HG03108 (cell line): Measurements from ENCODE around the gene C4orf54.

Experiments
- ATAC-seq: cut with Tn5 transposase; IDR thresholded peaks from one replicate; pipeline ENCODE4 v1.9.1; 2021; ENCODE audit warnings: moderate library complexity; ENCODE audit not compliant: unreplicated experiment

The C4orf54 gene

DNA sequence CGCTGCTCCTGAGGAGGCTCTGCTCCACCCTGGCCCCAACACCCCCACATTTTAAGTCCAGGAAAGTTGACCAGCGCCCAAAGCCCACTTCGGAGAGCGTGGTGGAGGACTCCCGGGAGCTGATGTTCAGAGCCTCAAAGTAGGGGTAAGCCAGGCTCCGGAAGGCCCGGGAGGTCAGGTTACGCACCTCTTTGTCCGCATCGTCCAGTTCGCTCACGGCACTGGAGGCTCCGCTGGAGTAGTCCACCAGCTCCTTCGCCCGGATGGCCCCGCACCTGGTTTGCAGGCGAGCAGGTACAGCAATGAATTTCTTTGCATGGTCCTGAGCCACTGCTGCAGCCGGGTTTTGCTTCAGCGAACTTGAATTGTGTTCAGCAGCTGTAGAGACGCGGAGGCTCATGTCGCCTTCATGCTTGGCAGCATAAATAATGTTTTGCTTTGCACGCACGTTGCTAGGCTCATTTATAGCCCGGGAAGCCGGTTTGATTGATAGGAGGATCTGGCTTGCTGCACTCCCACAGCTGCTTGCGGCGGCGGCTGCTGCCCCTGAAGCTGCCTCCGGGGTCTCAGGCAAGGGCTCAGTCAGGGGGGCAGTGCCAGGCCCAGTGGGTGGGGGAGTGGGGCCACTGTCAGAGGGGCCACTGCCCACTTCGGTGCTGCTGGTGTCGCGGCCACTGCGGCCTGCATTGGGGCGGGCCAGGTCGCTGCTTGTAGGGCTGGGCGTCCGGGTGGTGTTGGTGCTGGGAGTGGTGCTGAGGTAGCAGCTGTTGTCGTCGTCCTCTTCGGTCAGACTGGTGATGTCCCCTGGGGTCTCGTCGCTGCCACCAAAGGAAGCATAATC, 4.8 kb downstream of the C4orf54 start:
- no peak for ATAC-seq

DNA sequence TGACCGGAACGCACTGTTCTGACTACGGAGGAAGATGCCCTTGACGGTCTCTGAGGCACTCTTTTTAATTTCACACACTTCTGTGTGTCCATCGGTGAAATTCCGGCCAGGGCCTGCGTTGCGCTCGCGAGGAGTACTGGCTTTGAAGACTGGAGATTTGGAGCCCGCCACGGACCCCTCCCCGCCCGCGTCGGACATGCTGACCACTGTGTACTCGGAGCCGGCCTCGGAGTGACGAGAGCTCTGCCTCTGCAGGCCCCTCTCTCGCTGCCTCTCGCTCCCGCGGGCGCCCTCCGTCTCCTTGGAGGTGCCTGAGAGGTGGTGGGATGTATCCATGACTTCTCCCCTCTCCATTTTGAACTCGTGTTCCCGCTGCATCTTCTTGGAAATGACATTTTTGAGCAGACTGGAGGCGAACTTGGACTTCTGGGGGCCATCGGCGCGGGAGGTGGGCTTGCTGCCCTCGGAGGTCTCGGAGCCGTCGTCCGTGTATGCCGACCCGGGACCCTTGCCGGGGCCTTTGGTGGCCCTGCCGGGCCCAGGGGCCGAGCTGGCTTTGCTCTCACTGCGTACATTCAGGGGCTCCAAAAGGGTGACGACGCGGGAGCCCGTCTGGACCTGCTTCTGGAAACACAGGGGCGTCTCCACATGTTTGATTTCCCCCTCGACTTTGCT, 5.7 kb downstream of the C4orf54 start:
- no peak for ATAC-seq

- no peak for ATAC-seq
Observed at GRCh38 chr4:99651016-99651769, 6.4 kb downstream of the C4orf54 start.

GRCh38 chr4:99649778-99650177, 7.8 kb downstream of the C4orf54 start:
- ATAC-seq: no peak

DNA sequence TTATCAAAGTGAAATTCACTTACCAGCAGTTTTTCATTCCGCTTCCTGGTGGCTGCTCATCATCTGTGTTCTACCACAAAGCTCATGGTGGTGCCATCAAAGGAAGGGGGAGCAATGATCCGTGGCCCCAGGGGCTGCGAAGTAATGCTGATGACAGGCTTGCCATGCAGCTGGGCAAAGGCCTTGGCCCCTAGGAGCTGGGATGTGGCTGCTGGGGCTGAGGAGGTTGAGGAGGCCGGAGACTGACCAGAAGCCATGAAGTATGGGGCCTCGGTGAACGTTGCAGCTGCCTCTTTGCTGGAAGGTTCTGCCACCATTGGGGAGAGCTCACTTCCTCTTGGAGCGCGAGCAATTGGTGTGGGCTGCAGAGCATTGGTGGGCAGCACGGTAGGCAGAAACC, 8.4 kb downstream of the C4orf54 start:
- no peak for ATAC-seq

DNA sequence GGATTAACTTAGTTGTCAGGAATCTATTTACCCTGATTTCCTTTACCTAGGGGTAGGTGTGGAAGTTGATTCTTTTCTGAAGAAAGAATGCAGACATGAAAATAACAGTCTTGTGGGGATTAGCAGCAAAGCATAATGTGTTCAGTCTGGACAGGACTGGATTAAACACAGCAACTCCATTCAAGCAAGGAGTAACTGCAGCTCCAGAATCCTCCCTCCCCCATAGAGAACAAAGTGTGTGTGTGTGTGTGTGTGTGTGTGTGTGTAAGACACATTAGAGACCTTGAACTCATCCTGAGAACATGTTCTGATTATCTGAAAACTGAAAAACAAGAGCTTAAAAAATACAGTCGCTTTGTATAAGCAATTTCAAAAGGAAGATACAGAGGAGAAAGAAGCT, 9.3 kb downstream of the C4orf54 start:
- no peak for ATAC-seq

DNA sequence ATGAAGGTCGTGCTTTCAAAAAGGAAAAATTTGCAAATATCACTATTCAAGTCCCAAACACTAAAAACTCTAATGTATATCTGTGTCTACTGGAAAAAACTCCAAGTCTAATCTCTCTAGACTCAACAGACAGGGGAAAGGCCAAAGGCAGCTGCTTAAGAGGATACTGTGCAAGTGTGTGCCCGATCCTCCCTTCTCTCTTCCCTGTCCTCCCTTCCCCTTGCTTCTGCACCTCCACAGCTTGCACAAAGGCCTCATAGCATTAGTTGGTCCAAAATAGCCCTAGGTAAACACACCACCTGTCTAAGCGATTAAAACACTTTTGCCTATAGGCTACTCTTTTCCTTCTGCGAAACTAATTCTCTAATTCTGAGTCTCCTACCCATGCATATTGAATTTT, 10.6 kb downstream of the C4orf54 start:
- ATAC-seq: no peak

- ATAC-seq: no peak
Observed at GRCh38 chr4:99645638-99646037, 12.0 kb downstream of the C4orf54 start.

DNA sequence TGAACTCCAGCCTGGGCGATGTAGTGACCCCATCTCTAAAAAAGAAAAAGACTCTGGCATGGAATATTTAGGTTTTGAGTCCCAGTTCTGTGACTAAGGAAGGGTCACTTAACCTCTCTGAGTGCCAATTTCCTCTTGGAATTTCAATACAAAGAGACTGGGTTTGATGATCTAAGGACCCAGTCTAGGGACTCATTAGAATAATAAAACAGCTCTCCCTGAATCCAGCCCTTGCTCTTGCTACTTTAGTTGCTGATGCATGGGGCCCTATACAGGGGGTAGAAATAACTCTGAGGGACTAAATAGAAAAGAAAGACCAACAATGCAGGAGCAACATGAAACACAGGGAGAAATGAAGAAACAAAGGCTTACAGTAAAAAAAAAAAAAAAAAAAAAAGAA, 12.6 kb downstream of the C4orf54 start:
- ATAC-seq: no peak

GRCh38 chr4:99644453-99644852, 13.2 kb downstream of the C4orf54 start:
- no peak for ATAC-seq

DNA sequence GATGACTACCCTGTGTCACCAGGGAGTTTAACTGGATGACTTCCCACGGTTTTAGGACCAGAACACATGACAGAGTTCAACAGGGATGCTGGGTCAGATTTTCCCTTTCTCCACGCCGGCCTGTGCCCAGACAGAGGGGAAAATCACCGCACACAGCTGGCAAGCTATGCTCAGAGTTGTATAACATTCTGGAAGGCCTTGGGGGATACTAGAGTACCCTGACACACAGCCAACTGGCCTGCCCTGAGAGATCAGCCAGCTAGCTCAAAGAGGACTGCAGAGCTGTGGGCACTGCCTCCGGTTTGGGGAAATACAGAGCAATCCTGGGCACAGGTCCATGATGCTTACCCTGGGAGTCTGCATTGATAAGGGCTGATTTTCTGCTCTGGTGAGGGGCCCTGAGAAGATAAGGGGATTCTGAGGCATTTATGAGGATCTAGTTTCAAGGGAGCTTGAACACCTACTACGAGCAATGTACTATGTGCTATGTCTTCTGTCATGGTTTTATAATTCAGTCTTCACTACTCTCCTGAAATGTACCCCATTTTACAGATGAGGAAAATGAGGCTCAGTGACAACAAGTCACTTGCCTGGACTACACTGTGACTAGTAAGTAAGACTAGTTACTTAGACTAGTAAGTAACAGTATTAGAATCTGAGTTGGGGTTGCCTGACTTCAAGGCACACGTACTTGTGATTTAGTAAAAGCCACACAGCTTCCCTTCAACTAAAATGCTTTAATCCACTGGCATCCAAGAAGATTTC, 14.7 kb downstream of the C4orf54 start:
- no peak for ATAC-seq

DNA sequence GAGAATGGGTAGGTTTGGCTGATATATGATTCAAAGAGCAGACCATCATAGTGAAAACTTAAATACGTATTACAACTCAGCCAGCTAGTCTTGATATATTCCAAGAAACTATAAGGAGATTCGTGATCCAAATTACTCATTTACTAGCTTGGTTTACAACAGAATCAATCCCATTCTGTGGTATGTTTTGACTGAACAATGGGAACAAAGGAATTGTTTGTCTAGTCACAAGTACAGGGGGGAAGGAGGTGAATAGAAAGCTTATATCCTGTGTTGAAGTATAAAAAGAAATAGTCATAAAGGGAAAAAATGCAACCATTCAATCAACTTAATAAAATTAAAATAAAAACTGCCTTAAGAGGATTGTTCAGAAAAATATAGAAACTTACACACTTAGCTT, 17.0 kb downstream of the C4orf54 start:
- no peak for ATAC-seq

- no peak for ATAC-seq
Observed at GRCh38 chr4:99637174-99637573, 20.5 kb downstream of the C4orf54 start.

DNA sequence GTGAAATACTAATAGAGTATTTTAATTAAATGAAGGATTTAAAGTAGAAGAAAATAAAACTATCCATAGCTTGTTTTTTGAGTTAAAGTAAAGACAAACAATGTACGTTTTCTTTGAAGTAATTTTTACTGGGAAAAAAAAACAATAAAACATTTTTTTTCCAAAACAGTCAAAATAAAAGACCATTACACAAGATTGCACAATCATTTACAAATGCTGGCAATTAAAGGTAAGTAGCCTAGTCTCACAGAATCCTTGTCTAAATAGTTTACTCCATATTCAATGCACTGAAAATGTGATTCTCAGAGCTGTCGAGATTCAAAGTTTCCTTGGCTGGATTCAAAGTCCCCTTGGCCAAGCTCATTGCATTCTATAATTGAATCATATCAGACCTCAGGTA, 21.2 kb downstream of the C4orf54 start:
- no peak for ATAC-seq

DNA sequence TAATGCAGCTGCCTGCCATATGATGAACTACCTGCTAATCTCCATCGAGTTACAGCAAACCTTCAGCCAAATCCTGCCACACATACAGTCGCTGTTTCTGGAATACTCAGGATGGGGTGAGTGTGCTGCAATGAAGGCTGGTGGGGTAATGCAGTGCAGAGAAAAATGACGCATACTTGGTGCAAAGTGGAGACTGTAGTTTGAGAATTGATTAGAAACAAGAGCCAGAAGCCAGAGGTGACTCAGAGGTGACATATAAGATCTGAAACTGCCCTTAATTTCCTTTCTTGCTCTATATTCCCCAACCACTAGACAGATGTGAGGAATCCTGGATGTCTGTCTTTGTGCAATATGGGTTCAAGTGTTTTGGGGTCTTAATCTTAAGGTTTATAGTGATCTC, 22.0 kb downstream of the C4orf54 start:
- no peak for ATAC-seq

DNA sequence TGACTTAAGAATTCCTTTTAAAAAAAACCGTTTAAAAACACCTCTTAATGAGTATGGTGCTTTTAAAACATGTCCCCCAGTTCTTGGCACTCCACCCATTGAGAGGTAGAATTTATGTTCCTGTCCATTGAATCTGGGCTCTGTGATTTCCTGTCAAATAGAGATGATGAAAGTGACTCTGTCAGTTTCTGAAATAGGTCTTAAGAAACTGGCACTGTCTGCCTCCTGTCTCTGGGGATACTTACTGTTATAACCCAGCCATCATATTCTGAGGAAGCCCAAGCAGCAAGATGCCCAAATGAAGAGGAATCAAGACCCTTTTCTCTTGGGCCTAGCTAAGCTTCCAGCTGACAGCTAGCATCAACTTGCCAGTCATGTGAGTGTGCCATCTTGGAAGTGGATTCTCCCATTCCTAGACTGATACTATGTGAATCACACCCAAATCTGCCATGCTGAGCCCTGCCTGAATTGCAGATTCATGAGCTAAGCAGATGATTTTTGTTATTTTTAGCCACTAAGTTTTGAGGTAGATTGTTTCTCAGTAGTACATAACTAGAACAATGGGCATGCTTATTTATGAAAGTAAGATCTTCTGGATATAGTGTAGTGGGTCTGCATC, 22.8 kb downstream of the C4orf54 start:
- no peak for ATAC-seq

- ATAC-seq: no peak
Observed at GRCh38 chr4:99633772-99634171, 23.9 kb downstream of the C4orf54 start.

- no peak for ATAC-seq
Observed at GRCh38 chr4:99630857-99631360, 26.7 kb downstream of the C4orf54 start.

- no peak for ATAC-seq
Observed at GRCh38 chr4:99629962-99630554, 27.6 kb downstream of the C4orf54 start.

DNA sequence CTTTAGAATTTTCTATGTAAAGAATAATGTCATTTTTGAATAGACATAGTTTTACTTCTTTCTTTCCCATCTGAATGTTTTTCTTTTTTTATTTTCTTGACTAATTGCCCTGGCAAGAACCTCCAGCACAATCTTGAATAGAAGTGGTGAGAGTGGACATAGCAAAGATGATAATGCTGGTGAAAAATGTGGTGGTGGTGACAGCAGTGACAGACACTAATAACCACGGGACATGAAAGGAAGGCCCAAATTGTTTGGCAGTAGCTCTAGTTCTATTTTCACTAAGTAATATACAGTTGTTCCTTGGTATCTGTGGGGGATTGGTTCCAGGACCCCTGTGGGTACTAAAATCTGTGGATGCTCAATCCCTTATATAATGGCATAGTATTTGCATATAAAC, 29.6 kb downstream of the C4orf54 start:
- no peak for ATAC-seq
